ENCODE results near the gene BCAS4. TPM values are rescaled to one million over a fixed set of nuclear protein-coding genes. Genes with fewer than 3 reads are reported as not detected.
A peak's percentile ranks its signal among the peaks of the same experiment; 100 is the strongest.

The BCAS4 gene
- total RNA-seq, 1 donor from 2014 or later: 46.7 TPM

GRCh38 chr20:50919567-50919966 lies 124.7 kb downstream of the BCAS4 start:
- DNase-seq: no peak
- intact Hi-C loops (cut with micrococcal nuclease): no loop called here
- ATAC-seq (ENCODE audit: low read depth): no peak
- no peak for TF ChIP-seq CTCF (IDR thresholded peaks at IDR 0.05)
- Mint-ChIP-seq H3K27ac (peak overlapping the region; percentile 61), H3K27me3 (no peaks in the 10 kb centered on the region), H3K36me3 (ENCODE audit: low read depth) (peaks cover 45% of the 10 kb centered on the region), H3K9me3 (no peaks in the 10 kb centered on the region), H3K4me3 (no peak overlapping the region), H3K4me1 (peaks cover 90% of the 10 kb centered on the region)
- CTCF ChIA-PET: interaction anchor here (1.2 to 2.4 kb wide), 2 partner anchors 11 to 125 kb away, joined by 3 to 7 read pairs; partner anchors contain the start of gene BCAS4
- POLR2A ChIA-PET: interaction anchor here (0.6 to 0.7 kb wide), 2 partner anchors 17 to 581 kb away, joined by 4 read pairs; no protein-coding TSS in a partner anchor

GRCh38 chr20:50920997-50921396 lies 126.1 kb downstream of the BCAS4 start:
- H3K4me3 Mint-ChIP-seq: no peak overlapping the region
- H3K4me1 Mint-ChIP-seq: peaks cover 91% of the 10 kb centered on the region
- DNase-seq: no peak
- intact Hi-C loops (cut with micrococcal nuclease): no loop called here
- no peak for TF ChIP-seq CTCF (IDR thresholded peaks at IDR 0.05)
- H3K36me3 Mint-ChIP-seq (ENCODE audit: low read depth): peaks cover 53% of the 10 kb centered on the region
- no peak overlapping the region for H3K27ac Mint-ChIP-seq
- H3K9me3 Mint-ChIP-seq: no peaks in the 10 kb centered on the region
- ChIA-PET POLR2A (interaction anchor here (0.6 to 1.9 kb wide), 4 partner anchors 9 to 126 kb away, joined by 3 to 11 read pairs (median 6); partner anchors contain the start of genes ADNP and BCAS4), CTCF (interaction anchor here (1.5 to 2.4 kb wide), 2 partner anchors 8 to 127 kb away, joined by 7 to 10 read pairs; partner anchors contain the start of gene BCAS4)
- peak; percentile 38 for ATAC-seq (ENCODE audit: low read depth)
- H3K27me3 Mint-ChIP-seq: no peaks in the 10 kb centered on the region

- POLR2A ChIA-PET: interaction anchor here (1.3 to 2.0 kb wide), 4 partner anchors 9 to 132 kb away, joined by 4 to 11 read pairs (median 8); partner anchors contain the start of genes ADNP and BCAS4
- ATAC-seq (ENCODE audit: low read depth) (no peak), DNase-seq (no peak)
- intact Hi-C loops (cut with micrococcal nuclease): no loop called here
- H3K27me3 Mint-ChIP-seq: no peaks in the 10 kb centered on the region
- CTCF ChIA-PET: interaction anchor here (1.5 to 2.4 kb wide), 3 partner anchors 7 to 131 kb away, joined by 5 to 10 read pairs (median 7); partner anchors contain the start of gene BCAS4
- no peak for TF ChIP-seq CTCF (IDR thresholded peaks at IDR 0.05)
- H3K4me3 Mint-ChIP-seq: no peak overlapping the region
- H3K9me3 Mint-ChIP-seq: no peaks in the 10 kb centered on the region
- H3K36me3 Mint-ChIP-seq (ENCODE audit: low read depth): peaks cover 50% of the 10 kb centered on the region
- H3K27ac Mint-ChIP-seq: peak overlapping the region; percentile 65
- H3K4me1 Mint-ChIP-seq: peaks cover 88% of the 10 kb centered on the region
Measured at GRCh38 chr20:50921803-50922501, 127.1 kb downstream of the BCAS4 start.

GRCh38 chr20:50924261-50924920 lies 129.5 kb downstream of the BCAS4 start:
- H3K36me3 Mint-ChIP-seq (ENCODE audit: low read depth): peaks cover 62% of the 10 kb centered on the region
- intact Hi-C loops (cut with micrococcal nuclease): no loop called here
- POLR2A ChIA-PET: no interaction called here

More at GRCh38 chr20:50924261-50924920, 129.5 kb downstream of the BCAS4 start:
- peak overlapping the region; percentile 21 for H3K27ac Mint-ChIP-seq
- no peaks in the 10 kb centered on the region for H3K9me3 Mint-ChIP-seq
- DNase-seq: no peak
- no peak for TF ChIP-seq CTCF (IDR thresholded peaks at IDR 0.05)
- peaks cover 88% of the 10 kb centered on the region for H3K4me1 Mint-ChIP-seq
- no peak overlapping the region for H3K4me3 Mint-ChIP-seq
- ATAC-seq (ENCODE audit: low read depth): no peak
- H3K27me3 Mint-ChIP-seq: no peaks in the 10 kb centered on the region
- CTCF ChIA-PET: interaction anchor here (1.2 to 2.7 kb wide), 2 partner anchors 9 to 130 kb away, joined by 4 to 6 read pairs; partner anchors contain the start of gene BCAS4
